GM18499 (cell line): ENCODE results near the gene GTSE1.

Experiments used
- ATAC-seq: cut with Tn5 transposase; IDR thresholded peaks from one replicate; pipeline ENCODE4 v1.9.1; 2021; ENCODE audit warnings: moderate number of reproducible peaks; ENCODE audit not compliant: insufficient read depth, unreplicated experiment

Gene GTSE1

DNA sequence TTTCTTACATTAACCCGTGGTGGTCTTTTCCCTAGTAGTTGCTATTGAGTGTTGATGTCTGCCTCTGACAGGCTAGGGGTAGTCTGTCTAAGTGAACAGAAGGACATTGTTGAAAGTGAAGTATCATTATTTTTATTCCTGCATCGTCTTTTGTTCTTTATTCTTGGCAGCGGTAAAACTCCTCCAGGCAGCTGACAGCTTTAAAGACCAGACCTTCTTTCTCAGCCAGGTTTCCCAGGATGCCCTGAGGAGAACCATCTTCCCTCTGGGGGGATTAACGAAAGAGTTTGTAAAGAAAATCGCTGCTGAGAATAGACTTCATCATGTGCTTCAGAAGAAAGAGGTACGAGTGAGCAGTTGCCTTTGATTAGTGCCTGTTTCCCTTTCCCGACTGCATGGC is 53.5 kb downstream of the GTSE1 start:
- ATAC-seq: no peak

DNA sequence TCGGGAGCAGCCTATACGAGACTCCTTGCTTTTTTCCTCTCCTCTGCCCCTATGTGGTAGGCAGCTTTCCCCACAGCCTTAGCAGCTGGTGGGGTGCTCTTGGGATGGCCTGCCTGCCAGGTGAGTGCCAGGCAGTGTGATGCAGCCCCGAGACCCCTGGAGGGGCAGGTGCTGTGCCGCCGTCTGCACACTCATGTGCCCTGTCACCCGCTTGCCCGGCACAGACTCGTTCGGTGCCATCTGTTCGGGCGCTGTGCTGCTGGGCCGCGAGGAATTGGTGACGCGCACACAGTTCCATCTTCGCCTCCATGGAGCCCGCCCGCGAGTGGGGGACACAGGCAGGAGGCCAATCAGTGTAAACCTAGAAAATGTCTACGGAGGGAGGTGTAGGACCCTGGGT is 54.0 kb downstream of the GTSE1 start:
- no peak for ATAC-seq

GRCh38 chr22:46351131-46351735 is 54.6 kb downstream of the GTSE1 start:
- ATAC-seq: no peak

DNA sequence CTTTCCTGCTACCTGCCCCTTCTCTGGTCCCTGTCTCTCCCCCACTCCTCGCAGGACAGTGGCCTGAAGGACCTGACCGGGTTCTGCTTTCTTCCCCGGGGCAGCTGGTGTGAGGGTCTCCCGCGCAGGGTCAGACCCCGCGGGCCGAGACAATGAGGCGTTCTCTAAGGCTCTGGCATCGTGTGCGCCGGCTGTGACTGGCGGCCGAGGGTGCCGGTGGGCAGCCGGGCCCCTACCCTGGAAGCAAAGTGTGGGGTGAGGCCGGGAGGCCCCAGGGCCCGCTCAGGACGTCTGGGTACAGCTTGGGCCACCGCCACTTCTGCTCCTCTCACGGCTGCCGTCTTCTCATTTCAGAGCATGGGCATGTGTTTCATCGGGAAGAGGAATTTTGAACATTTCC is 55.1 kb downstream of the GTSE1 start:
- ATAC-seq: no peak

- ATAC-seq: no peak
Measured at GRCh38 chr22:46352276-46352675, 55.6 kb downstream of the GTSE1 start.

DNA sequence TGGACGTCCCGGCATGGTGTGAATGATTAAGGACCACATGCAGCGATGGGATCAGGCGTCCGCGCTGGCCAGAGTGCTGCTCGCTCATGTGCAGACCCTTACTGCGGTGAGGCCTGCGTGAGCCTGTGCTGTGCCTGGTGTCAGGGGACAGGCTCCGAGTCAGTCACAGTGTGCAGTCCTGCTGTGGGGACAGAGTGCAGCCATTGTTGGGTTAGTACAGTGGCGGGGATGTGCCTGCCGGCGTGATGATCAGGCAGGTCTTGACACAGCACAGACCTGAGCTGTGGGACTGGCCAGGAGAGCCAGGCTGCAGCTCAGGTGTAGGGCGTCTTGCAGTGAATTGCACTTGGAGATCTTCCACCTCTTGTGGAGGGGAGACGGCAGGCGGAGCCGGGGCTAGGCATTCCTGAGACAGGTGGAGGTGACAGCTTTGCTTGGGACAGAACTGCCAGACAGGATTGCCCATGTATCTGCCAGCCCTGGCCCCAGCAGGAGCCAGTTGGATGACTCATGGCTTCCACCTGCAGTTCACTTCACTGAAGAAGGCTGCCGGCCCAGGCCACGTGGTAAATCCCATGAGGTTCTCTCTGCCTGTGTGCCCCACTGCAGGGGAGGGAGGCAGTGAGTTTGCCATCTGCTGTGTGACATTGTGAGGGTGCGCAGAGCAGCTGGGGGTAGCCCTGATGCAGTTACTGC is 56.2 kb downstream of the GTSE1 start:
- ATAC-seq: no peak

DNA sequence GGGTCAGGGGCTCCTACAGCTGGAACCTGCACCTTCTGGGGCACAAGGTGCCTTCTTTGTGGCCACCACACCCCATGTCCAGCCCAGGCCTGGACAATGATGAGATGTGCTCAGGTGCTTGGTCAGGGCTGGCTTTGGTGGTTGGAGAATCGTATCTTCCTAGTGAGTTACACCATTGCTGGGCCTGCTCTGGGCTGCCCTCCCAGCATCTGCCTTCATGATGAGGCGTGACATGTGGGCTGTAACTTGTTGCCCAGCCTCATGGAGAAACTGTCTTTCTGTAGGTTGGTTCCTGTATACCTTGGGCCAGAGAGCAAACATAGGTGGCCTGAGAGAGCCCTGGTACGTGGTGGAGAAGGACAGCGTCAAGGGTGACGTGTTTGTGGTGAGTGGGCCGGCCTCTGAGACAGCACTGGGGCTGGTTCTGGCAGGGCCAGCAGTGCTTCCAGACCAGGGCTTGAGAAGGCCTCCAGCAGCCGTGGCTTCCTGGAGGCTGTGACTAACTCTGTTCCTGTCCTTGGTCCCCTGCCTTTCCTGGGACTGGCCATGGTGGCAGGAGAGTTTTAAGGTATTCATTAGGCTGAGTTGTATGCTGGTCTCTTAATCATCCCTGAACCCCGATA is 56.9 kb downstream of the GTSE1 start:
- no peak for ATAC-seq

DNA sequence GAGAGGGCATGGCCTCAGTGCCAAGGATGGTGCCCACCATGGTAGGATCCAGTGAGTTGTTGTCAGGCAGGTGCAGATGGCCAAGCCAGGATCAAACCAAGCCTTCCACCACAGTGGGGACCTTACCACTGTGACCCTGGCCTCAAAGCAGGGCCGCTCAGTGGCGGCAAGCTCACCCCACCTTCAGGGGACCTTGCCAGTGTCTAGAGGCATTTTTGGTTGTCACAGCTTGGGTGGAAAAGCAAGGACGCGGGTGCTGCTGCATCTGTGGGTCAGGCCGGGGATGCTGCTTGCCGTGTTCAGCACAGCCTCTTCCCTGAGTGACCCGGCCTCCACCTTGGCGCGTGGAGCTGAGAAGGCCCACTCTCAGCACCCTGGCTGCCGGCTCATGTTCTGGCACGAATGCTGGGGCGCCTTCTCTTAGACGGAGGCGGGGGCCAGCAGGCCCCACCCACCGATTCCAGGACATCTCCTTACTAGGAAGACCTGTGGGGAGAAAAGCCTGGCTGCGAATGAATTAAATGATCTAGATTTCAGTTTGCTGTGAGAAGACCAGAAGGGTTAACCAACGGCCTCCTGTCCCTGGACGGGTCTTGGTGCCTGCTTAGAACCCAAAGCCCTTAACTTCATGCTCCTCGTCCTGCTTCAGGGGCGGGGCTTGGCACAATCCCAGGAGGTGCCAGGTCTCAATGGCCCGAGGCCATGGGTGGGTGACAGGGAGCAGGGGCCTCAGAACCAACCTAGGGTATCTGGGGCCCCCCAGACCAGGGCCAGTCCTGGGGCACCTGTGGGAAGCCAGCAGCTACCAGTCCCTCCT is 57.7 kb downstream of the GTSE1 start:
- no peak for ATAC-seq

GRCh38 chr22:46354993-46355305 is 58.3 kb downstream of the GTSE1 start:
- ATAC-seq: no peak

GRCh38 chr22:46355369-46355995 is 58.8 kb downstream of the GTSE1 start:
- no peak for ATAC-seq

DNA sequence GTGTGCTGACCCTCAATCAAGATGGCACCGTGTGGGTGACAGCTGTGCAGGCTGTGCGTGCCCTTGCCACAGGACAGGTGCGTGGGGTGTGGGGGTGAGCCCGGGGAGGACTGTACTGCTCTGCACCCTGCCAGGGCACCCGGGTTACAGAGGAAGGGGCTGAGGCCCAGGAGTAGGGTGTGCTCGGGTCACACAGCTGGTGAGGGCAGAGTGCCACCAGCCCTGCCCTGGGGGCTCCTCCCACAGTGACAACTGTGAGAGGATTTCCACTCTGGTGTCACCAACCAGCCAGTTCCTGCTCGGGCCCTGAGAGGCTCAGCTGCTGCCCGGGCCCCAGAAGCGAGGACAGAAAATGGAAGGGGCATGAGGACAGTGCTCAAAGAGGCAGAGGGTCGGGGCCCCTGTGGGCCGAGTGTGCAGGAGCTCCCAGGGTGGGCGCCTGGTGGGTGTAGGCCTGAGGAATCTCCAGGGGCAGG is 59.4 kb downstream of the GTSE1 start:
- no peak for ATAC-seq

GRCh38 chr22:46356496-46357480 is 60.1 kb downstream of the GTSE1 start:
- ATAC-seq: no peak

GRCh38 chr22:46357711-46358520 is 61.2 kb downstream of the GTSE1 start:
- ATAC-seq: no peak

DNA sequence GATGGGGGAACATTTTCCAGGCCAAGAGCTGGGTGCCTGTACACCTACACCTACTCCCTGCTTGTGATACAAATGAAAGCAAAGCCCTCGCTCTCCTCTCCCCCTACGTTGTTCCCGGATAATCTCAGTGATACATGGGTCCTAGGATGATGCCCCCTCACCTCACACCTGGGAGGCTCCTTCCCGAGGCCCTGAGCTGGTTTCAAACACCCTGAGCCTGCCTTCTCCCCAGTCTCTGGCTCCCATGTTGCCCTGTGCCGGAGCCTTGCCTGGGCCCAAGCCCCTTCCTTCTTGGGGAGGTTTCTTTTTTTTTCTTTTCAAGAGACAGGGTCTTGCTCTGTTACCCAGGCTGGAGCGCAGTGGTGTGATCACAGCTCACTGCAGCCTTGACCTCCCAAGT is 62.1 kb downstream of the GTSE1 start:
- no peak for ATAC-seq

DNA sequence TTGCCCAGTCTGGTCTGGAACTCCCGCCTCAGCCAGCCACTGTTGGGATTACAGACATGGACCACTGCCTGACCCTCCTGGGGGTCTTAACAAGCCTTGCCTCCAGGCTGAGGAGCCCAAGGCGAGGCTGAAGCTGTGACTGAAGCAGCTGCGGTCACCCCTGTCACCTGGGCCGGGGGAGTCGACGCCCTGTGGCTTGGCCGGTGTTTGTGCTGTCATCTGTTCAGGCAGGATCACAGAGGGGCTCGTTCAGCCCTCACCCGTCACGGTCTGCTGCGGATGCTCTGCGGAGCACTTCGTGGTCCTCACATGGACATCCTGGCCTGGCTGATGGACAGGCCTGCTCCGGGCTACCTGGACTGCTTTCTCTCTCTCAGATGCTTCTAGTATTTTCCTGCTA is 62.7 kb downstream of the GTSE1 start:
- no peak for ATAC-seq

DNA sequence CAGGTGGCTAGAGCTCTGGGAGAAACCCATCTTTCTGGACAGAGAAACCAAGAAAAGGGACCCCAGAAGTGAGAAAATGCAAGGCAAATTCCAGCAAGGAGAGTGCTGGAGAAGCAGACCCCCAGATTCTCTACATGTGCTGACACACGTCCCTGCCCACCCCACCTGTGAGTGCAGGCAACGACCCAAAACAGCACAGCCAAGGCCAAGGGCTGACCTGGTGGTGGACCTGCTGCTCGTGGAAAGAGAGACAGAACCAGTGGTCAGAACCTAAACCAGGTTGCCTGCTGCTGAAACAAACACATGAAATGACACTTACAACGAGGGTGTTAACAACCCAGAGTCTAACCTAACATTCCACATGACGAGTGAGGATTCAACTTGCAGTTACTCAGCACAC is 63.4 kb downstream of the GTSE1 start:
- ATAC-seq: no peak

GRCh38 chr22:46360891-46361290 is 64.2 kb downstream of the GTSE1 start:
- no peak for ATAC-seq

- no peak for ATAC-seq
Measured at GRCh38 chr22:46361826-46362202, 65.1 kb downstream of the GTSE1 start.
